ENCODE data around the gene IL1RAPL1.

The IL1RAPL1 gene

GRCh38 chrX:28585767-28586166 is 1.5 kb upstream of the IL1RAPL1 start:
- H3K9me3 ChIP-seq (ENCODE audit: insufficient read depth, low read length, severe bottlenecking): no peaks in the 10 kb centered on the region
- no peaks in the 10 kb centered on the region for H4K20me1 ChIP-seq (ENCODE audit: insufficient read depth, low read length)
- ATAC-seq (ENCODE audit: insufficient read depth, low read depth) (no peak), DNase-seq (no peak)
- no peak overlapping the region for H2AFZ ChIP-seq (ENCODE audit: low read depth, low read length)
- H3K4me1 ChIP-seq (ENCODE audit: insufficient read depth, low read length): no peaks in the 10 kb centered on the region
- no peaks in the 10 kb centered on the region for H3K36me3 ChIP-seq (ENCODE audit: insufficient read depth, low read length)
- no peak overlapping the region for H3K4me2 ChIP-seq (ENCODE audit: insufficient read depth, low read length)
- no peak overlapping the region for H3K9ac ChIP-seq (ENCODE audit: low read depth, low read length)
- no peaks in the 10 kb centered on the region for H3K79me2 ChIP-seq (ENCODE audit: insufficient read depth, low read length)
- H3K27ac ChIP-seq (ENCODE audit: low read length): no peak overlapping the region
- no peak for TF ChIP-seq EZH2 (IDR thresholded peaks at IDR 0.05; ENCODE audit: borderline replicate concordance, low read depth, low read length, severe bottlenecking)
- TF ChIP-seq CTCF (IDR thresholded peaks at IDR 0.05; ENCODE audit: borderline replicate concordance, extremely low read depth, low read length, poor library complexity, severe bottlenecking): no peak
- H3K27me3 ChIP-seq (ENCODE audit: insufficient read depth, low read length, poor library complexity): no peaks in the 10 kb centered on the region
- no peak overlapping the region for H3K4me3 ChIP-seq (ENCODE audit: low read depth in 1 of 2, low read length in 2 of 2)

GRCh38 chrX:28586286-28586685 is 960 bp upstream of the IL1RAPL1 start:
- DNase-seq (no peak), ATAC-seq (ENCODE audit: insufficient read depth, low read depth) (no peak)
- no peaks in the 10 kb centered on the region for H3K4me1 ChIP-seq (ENCODE audit: insufficient read depth, low read length)
- no peaks in the 10 kb centered on the region for H4K20me1 ChIP-seq (ENCODE audit: insufficient read depth, low read length)
- TF ChIP-seq EZH2 (IDR thresholded peaks at IDR 0.05; ENCODE audit: borderline replicate concordance, low read depth, low read length, severe bottlenecking): no peak
- TF ChIP-seq CTCF (IDR thresholded peaks at IDR 0.05; ENCODE audit: borderline replicate concordance, extremely low read depth, low read length, poor library complexity, severe bottlenecking): no peak
- no peaks in the 10 kb centered on the region for H3K27me3 ChIP-seq (ENCODE audit: insufficient read depth, low read length, poor library complexity)
- no peak overlapping the region for H3K27ac ChIP-seq (ENCODE audit: low read length)
- no peak overlapping the region for H3K9ac ChIP-seq (ENCODE audit: low read depth, low read length)
- H3K4me3 ChIP-seq (ENCODE audit: low read depth in 1 of 2, low read length in 2 of 2): no peak overlapping the region
- no peaks in the 10 kb centered on the region for H3K79me2 ChIP-seq (ENCODE audit: insufficient read depth, low read length)
- no peaks in the 10 kb centered on the region for H3K9me3 ChIP-seq (ENCODE audit: insufficient read depth, low read length, severe bottlenecking)
- H3K4me2 ChIP-seq (ENCODE audit: insufficient read depth, low read length): no peak overlapping the region
- no peaks in the 10 kb centered on the region for H3K36me3 ChIP-seq (ENCODE audit: insufficient read depth, low read length)
- H2AFZ ChIP-seq (ENCODE audit: low read depth, low read length): no peak overlapping the region

GRCh38 chrX:28589046-28589445 is 1.8 kb downstream of the IL1RAPL1 start:
- Histone ChIP-seq H3K36me3 (ENCODE audit: insufficient read depth, low read length) (no peaks in the 10 kb centered on the region), H3K4me3 (ENCODE audit: low read depth in 1 of 2, low read length in 2 of 2) (no peak overlapping the region), H3K27me3 (ENCODE audit: insufficient read depth, low read length, poor library complexity) (no peaks in the 10 kb centered on the region), H4K20me1 (ENCODE audit: insufficient read depth, low read length) (no peaks in the 10 kb centered on the region), H3K4me1 (ENCODE audit: insufficient read depth, low read length) (no peaks in the 10 kb centered on the region), H2AFZ (ENCODE audit: low read depth, low read length) (no peak overlapping the region), H3K9ac (ENCODE audit: low read depth, low read length) (no peak overlapping the region), H3K9me3 (ENCODE audit: insufficient read depth, low read length, severe bottlenecking) (no peaks in the 10 kb centered on the region), H3K4me2 (ENCODE audit: insufficient read depth, low read length) (no peak overlapping the region), H3K79me2 (ENCODE audit: insufficient read depth, low read length) (no peaks in the 10 kb centered on the region), H3K27ac (ENCODE audit: low read length) (no peak overlapping the region)
- ATAC-seq (ENCODE audit: insufficient read depth, low read depth) (no peak), DNase-seq (no peak)
- TF ChIP-seq CTCF (IDR thresholded peaks at IDR 0.05; ENCODE audit: borderline replicate concordance, extremely low read depth, low read length, poor library complexity, severe bottlenecking) (no peak), EZH2 (IDR thresholded peaks at IDR 0.05; ENCODE audit: borderline replicate concordance, low read depth, low read length, severe bottlenecking) (no peak)

GRCh38 chrX:28590396-28590795 is 3.1 kb downstream of the IL1RAPL1 start:
- Histone ChIP-seq H3K4me2 (ENCODE audit: insufficient read depth, low read length) (no peak overlapping the region), H4K20me1 (ENCODE audit: insufficient read depth, low read length) (no peaks in the 10 kb centered on the region), H3K27me3 (ENCODE audit: insufficient read depth, low read length, poor library complexity) (no peaks in the 10 kb centered on the region), H3K27ac (ENCODE audit: low read length) (no peak overlapping the region), H3K9ac (ENCODE audit: low read depth, low read length) (no peak overlapping the region), H2AFZ (ENCODE audit: low read depth, low read length) (no peak overlapping the region), H3K79me2 (ENCODE audit: insufficient read depth, low read length) (no peaks in the 10 kb centered on the region), H3K9me3 (ENCODE audit: insufficient read depth, low read length, severe bottlenecking) (no peaks in the 10 kb centered on the region), H3K4me3 (ENCODE audit: low read depth in 1 of 2, low read length in 2 of 2) (no peak overlapping the region), H3K36me3 (ENCODE audit: insufficient read depth, low read length) (no peaks in the 10 kb centered on the region), H3K4me1 (ENCODE audit: insufficient read depth, low read length) (no peaks in the 10 kb centered on the region)
- TF ChIP-seq EZH2 (IDR thresholded peaks at IDR 0.05; ENCODE audit: borderline replicate concordance, low read depth, low read length, severe bottlenecking) (no peak), CTCF (IDR thresholded peaks at IDR 0.05; ENCODE audit: borderline replicate concordance, extremely low read depth, low read length, poor library complexity, severe bottlenecking) (no peak)
- no peak for ATAC-seq (ENCODE audit: insufficient read depth, low read depth)
- DNase-seq: no peak

All from DND-41 (cell line).